ENCODE data around the gene PRR20B. TPM values are rescaled to one million over a fixed set of nuclear protein-coding genes. Genes with fewer than 3 reads are reported as not detected.

Gene PRR20B
- total and polyA plus RNA-seq, 2 of the 4 experiments (the other 2 are of a cell fraction), result not detected

GRCh38 chr13:57128909-57129308 is 18.4 kb upstream of the PRR20B start:
- H3K4me2 ChIP-seq (ENCODE audit: low read depth, low read length), result no peak overlapping the region
- no peak for DNase-seq
- no peak overlapping the region for H3K4ac ChIP-seq (ENCODE audit: low read depth, low read length)
- no peak overlapping the region for H2AK5ac ChIP-seq (ENCODE audit: low read depth, low read length)
- no peaks in the 10 kb centered on the region for H3K79me1 ChIP-seq (ENCODE audit: low read depth in 1 of 2, low read length in 2 of 2)
- ChIA-PET CTCF (no interaction called here), POLR2A (ENCODE audit: unreplicated experiment) (no interaction called here)
- no peak for ATAC-seq (ENCODE audit: low read depth)
- no peak overlapping the region for H3K9ac ChIP-seq (ENCODE audit: low read depth, low read length)
- H4K91ac ChIP-seq (ENCODE audit: insufficient read depth, low read depth, low read length), result no peak overlapping the region
- H4K20me1 ChIP-seq (ENCODE audit: insufficient read depth, low read length), result no peaks in the 10 kb centered on the region
- no peaks in the 10 kb centered on the region for H3K9me1 ChIP-seq (ENCODE audit: insufficient read depth, low read length)
- no peaks in the 10 kb centered on the region for H3K27me3 ChIP-seq (ENCODE audit: control insufficient read depth, insufficient read depth, low read length)
- intact Hi-C loops (cut with micrococcal nuclease) (no loop called here), in situ Hi-C loops (cut with MboI; ENCODE audit: low sequenced_read_pairs) (no loop called here), dilution Hi-C loops (cut with HindIII; ENCODE audit: low sequenced_read_pairs, unreplicated experiment) (no loop called here)
- no peak overlapping the region for H2AK9ac ChIP-seq (replicated peaks; ENCODE audit: low read depth, low read length, poor library complexity)
- no peak overlapping the region for H4K8ac ChIP-seq (ENCODE audit: low read depth in 2 of 2, low read length in 2 of 2)
- BruUV-seq (replicated peaks), result no TSS peak
- no peaks in the 10 kb centered on the region for H3K36me3 ChIP-seq (ENCODE audit: control insufficient read depth, insufficient read depth, low read length)
- no peaks in the 10 kb centered on the region for H3K4me1 ChIP-seq (ENCODE audit: control insufficient read depth, insufficient read depth, low read length)
- H3K56ac ChIP-seq (ENCODE audit: extremely low read depth, insufficient read depth, low read length), result no peak overlapping the region
- no peak overlapping the region for H2BK120ac ChIP-seq (ENCODE audit: low read depth, low read length)
- no peak overlapping the region for H2AFZ ChIP-seq (replicated peaks; ENCODE audit: low read length, poor library complexity)
- H4K5ac ChIP-seq (ENCODE audit: low read depth, low read length), result no peak overlapping the region
- H2BK20ac ChIP-seq (ENCODE audit: low read depth, low read length), result no peak overlapping the region
- no peak overlapping the region for H3K23ac ChIP-seq (ENCODE audit: low read depth, low read length)
- H3K4me3 ChIP-seq (ENCODE audit: insufficient read depth, low read depth, low read length), result no peak overlapping the region
- H3K27ac ChIP-seq (ENCODE audit: insufficient read depth, low read length), result no peak overlapping the region
- H2BK15ac ChIP-seq (ENCODE audit: low read depth, low read length), result no peak overlapping the region
- peaks cover 6% of the 10 kb centered on the region; the same call in 1 of the 2 replicates for H3K9me3 ChIP-seq (ENCODE audit: control insufficient read depth, insufficient read depth, low read length)
- H3K14ac ChIP-seq (replicated peaks; ENCODE audit: low read depth, low read length), result no peak overlapping the region
- H2BK5ac ChIP-seq (ENCODE audit: low read depth, low read length, poor library complexity, severe bottlenecking), result no peak overlapping the region
- WGBS, 2 experiments (ENCODE audit: extremely low coverage in 2 of 2, insufficient read length in 1 of 2), result no CpG with 5 or more reads among the region's 6 CpGs
- TF ChIP-seq SMC3 (IDR thresholded peaks at IDR 0.05; ENCODE audit: low read depth, low read length), result no peak
- TF ChIP-seq RFX5 (IDR thresholded peaks at IDR 0.05; ENCODE audit: low read depth, low read length), result no peak
- TF ChIP-seq, protein P1, sequence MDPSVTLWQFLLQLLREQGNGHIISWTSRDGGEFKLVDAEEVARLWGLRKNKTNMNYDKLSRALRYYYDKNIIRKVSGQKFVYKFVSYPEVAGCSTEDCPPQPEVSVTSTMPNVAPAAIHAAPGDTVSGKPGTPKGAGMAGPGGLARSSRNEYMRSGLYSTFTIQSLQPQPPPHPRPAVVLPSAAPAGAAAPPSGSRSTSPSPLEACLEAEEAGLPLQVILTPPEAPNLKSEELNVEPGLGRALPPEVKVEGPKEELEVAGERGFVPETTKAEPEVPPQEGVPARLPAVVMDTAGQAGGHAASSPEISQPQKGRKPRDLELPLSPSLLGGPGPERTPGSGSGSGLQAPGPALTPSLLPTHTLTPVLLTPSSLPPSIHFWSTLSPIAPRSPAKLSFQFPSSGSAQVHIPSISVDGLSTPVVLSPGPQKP (IDR thresholded peaks at IDR 0.05; ENCODE audit: borderline replicate concordance, low read depth, low read length), result no peak
- TF ChIP-seq CHD1 (IDR thresholded peaks at IDR 0.05; ENCODE audit: low read depth, low read length), result no peak
- no peak for TF ChIP-seq CTCF (conservative IDR thresholded peaks at IDR 0.05; ENCODE audit: low read depth, low read length)
- no peak for TF ChIP-seq NFE2L2 (IDR thresholded peaks at IDR 0.05; ENCODE audit: low read depth, low read length)
- no peak for TF ChIP-seq MAFK (IDR thresholded peaks at IDR 0.05; ENCODE audit: low read depth, low read length)
- TF ChIP-seq BHLHE40 (IDR thresholded peaks at IDR 0.05; ENCODE audit: low read depth, low read length), result no peak
- TF ChIP-seq MAZ (IDR thresholded peaks at IDR 0.05; ENCODE audit: borderline replicate concordance, low read depth, low read length), result no peak
- no peak for TF ChIP-seq POLR2A (IDR thresholded peaks at IDR 0.05; ENCODE audit: low read depth, low read length)
- no peak for TF ChIP-seq RCOR1 (IDR thresholded peaks at IDR 0.05; ENCODE audit: insufficient replicate concordance, low read length)
- no peak for TF ChIP-seq FOS (IDR thresholded peaks at IDR 0.05; ENCODE audit: low read depth, low read length)
- no peak overlapping the region for H3K18ac ChIP-seq (ENCODE audit: low read depth, low read length)

Data from IMR-90 (cell line).